H7 (cell line): ENCODE data around the gene EPHB6. TPM values are rescaled to one million over a fixed set of nuclear protein-coding genes. Genes with fewer than 3 reads are reported as not detected.

Source experiments
- DNase-seq: peaks from one replicate; pipeline ENCODE4 v3.0.0; 2012
- H3K27me3 ChIP-seq: 2 replicates; pipeline ENCODE4 v1.6.0; 2011; ENCODE audit warnings: mild to moderate bottlenecking, low read length; ENCODE audit not compliant: control insufficient read depth, insufficient read depth
- H3K36me3 ChIP-seq: replicated peaks from 2 replicates; pipeline ENCODE4 v1.5.1; 2011; ENCODE audit warnings: low read length; ENCODE audit not compliant: control insufficient read depth, insufficient read depth
- H3K4me3 ChIP-seq: 2 replicates; pipeline ENCODE4 v1.5.1; 2011; ENCODE audit warnings: low read depth, mild to moderate bottlenecking, control low read depth, low read length, moderate library complexity; ENCODE audit not compliant: insufficient read depth
- total RNA-seq: library from RNA; depleted of rRNA; stranded (reverse); fragments of >200 nt; shearing (Covaris generic); gene quantifications from 2 replicates; pipeline ENCODE4 v1.2.3, GENCODE V29; 2014

EPHB6 gene
- total RNA-seq, 1 experiment from 2014 or later = 8.8 TPM

DNA sequence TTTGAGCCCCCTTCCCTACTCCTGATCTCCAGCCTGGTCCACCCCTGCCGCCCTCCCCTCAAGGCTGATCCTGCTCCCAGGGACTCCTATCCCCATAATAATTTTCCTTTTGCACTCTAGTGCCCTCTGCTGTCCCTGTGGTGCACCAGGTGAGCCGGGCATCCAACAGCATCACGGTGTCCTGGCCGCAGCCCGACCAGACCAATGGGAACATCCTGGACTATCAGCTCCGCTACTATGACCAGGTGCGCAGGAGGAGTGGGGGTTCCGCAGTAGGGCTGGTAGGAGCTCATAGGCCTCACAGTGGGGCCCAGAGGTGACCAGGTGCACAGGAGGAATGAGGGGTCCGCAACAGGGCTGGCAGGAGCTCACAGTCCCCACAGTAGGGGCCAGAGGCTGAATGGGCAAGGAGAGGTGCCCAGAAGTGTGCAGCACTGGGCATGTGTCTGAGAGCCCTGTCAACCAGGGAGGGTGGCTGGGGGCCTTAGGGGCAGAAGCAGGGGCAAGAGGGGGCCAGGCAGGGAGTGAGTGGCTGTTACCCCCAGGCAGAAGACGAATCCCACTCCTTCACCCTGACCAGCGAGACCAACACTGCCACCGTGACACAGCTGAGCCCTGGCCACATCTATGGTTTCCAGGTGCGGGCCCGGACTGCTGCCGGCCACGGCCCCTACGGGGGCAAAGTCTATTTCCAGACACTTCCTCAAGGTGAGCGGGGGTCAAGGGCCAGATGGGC is 11.7 kb downstream of the EPHB6 start:
- Histone ChIP-seq H3K4me3 (no peak overlapping the region), H3K27me3 (no peaks in the 10 kb centered on the region), H3K36me3 (no peaks in the 10 kb centered on the region; the same call in 1 of the 2 replicates)
- peak; percentile 93 for DNase-seq

DNA sequence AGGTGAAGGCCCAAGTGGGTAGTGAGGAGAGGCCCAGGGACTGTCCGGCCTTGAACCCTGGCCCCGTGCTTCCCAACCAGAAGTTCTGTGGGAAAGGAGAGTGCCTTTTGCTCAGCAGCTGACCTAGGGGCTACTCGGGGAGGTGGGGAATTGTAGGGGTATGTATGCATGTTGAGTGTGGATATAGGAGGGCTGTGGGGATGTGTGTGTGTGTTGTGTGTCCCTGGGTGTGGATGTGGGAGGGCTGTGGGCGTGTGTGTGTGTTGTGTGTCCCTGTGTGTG is 12.2 kb downstream of the EPHB6 start:
- DNase-seq = no peak
- H3K27me3 ChIP-seq = no peaks in the 10 kb centered on the region
- H3K4me3 ChIP-seq = no peak overlapping the region
- H3K36me3 ChIP-seq = no peaks in the 10 kb centered on the region; the same call in 1 of the 2 replicates

DNA sequence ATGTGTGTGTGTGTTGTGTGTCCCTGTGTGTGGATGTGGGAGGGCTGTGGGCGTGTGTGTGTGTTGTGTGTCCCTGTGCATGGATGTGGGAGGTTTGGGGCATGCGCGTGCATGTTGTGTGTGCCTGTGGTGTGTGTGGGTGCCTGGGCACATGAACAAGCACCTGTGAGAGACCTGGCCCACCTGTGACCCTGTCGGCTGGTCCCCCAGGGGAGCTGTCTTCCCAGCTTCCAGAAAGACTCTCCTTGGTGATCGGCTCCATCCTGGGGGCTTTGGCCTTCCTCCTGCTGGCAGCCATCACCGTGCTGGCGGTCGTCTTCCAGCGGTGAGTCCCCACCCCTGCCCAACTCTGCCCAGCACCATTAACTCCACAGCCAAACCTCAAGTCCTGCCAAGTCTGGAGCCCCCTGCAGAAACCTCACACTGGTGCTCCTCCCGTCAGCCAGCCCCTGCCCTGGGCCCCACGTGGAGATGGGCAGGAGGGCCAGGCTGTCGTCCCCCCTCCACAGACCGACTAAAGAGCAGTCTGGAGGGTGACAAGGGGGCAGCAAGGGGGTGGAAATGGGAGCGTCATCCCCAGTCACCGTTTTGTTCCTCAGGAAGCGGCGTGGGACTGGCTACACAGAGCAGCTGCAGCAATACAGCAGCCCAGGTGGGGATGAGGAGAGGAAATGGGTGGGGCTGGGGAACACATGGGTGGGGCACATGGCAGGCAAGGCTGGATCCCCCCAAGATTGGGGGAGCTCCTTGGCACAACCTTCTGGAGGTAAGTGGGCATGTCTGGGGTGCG is 12.7 kb downstream of the EPHB6 start:
- no peaks in the 10 kb centered on the region for H3K27me3 ChIP-seq
- H3K4me3 ChIP-seq = no peak overlapping the region
- H3K36me3 ChIP-seq = no peaks in the 10 kb centered on the region; the same call in 1 of the 2 replicates
- DNase-seq = peak; percentile 35

DNA sequence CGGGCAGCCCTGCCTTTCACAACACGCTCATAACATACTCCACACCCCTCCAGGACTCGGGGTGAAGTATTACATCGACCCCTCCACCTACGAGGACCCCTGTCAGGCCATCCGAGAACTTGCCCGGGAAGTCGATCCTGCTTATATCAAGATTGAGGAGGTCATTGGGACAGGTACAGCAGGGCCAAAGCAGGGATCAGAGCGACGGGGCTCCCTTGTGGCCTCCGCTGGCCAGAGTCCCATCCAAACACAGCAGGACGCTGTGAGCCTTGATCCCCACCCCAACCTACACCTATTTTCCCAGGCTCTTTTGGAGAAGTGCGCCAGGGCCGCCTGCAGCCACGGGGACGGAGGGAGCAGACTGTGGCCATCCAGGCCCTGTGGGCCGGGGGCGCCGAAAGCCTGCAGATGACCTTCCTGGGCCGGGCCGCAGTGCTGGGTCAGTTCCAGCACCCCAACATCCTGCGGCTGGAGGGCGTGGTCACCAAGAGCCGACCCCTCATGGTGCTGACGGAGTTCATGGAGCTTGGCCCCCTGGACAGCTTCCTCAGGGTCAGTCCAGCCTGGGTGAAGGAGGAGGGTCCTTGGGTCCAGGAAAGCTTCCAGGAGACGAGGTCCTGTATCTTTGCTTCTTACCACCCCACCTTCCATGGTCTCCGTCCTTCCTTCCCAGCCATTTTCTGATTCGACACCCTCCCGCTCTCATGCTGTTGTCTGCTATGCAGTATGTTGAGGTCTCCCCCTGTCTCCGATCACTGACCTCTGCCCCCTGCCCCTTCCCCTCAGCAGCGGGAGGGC is 13.5 kb downstream of the EPHB6 start:
- Histone ChIP-seq H3K4me3 (no peak overlapping the region), H3K27me3 (no peaks in the 10 kb centered on the region), H3K36me3 (no peaks in the 10 kb centered on the region; the same call in 1 of the 2 replicates)
- peak; percentile 65 for DNase-seq

DNA sequence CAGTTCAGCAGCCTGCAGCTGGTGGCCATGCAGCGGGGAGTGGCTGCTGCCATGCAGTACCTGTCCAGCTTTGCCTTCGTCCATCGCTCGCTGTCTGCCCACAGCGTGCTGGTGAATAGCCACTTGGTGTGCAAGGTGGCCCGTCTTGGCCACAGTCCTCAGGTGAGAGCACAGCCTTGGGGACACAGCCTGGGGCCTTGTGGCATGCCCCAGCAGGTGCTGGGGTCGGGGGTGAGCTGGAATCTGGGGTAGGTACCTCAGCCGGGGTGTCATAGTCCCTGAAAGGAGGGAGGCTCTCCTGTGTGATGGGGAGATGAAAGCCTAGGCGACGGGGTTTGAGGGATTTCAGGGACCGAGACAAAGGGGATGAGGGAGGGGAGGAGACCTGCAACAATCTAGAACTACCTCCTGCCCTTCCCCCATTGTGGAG is 14.1 kb downstream of the EPHB6 start:
- H3K27me3 ChIP-seq = no peaks in the 10 kb centered on the region
- no peak for DNase-seq
- no peak overlapping the region for H3K4me3 ChIP-seq
- no peaks in the 10 kb centered on the region; the same call in 1 of the 2 replicates for H3K36me3 ChIP-seq

DNA sequence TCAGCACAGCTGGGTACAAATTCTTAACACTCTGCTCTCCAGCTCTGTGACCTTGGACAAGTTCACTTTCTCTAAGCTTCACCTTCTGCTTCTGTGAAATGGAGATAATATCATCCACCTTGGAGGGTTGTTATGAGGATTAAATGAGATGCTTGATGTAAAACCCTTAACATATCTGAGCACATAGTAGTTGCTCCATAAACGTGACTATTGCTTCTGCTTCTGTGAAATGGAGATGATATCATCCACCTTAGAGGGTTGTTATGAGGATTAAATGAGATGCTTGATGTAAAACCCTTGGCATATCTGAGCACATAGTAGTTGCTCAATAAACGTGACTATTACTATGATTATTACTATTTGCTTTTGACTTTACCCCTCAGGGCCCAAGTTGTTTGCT is 14.6 kb downstream of the EPHB6 start:
- Histone ChIP-seq H3K27me3 (no peaks in the 10 kb centered on the region), H3K4me3 (no peak overlapping the region), H3K36me3 (no peaks in the 10 kb centered on the region; the same call in 1 of the 2 replicates)
- DNase-seq = no peak

DNA sequence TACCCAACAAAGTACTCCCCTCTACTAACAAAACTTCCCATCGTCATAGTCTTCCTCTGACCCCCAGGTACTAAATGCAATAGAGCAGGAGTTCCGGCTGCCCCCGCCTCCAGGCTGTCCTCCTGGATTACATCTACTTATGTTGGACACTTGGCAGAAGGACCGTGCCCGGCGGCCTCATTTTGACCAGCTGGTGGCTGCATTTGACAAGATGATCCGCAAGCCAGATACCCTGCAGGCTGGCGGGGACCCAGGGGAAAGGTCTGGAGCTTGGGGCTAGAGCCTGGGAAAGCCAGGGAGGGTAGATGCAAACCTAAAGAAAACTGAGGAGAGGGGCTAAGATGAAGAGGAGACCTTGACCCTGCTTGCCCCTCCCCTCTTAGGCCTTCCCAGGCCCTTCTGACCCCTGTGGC is 15.3 kb downstream of the EPHB6 start:
- DNase-seq = no peak
- Histone ChIP-seq H3K36me3 (no peaks in the 10 kb centered on the region; the same call in 1 of the 2 replicates), H3K4me3 (no peak overlapping the region), H3K27me3 (no peaks in the 10 kb centered on the region)

DNA sequence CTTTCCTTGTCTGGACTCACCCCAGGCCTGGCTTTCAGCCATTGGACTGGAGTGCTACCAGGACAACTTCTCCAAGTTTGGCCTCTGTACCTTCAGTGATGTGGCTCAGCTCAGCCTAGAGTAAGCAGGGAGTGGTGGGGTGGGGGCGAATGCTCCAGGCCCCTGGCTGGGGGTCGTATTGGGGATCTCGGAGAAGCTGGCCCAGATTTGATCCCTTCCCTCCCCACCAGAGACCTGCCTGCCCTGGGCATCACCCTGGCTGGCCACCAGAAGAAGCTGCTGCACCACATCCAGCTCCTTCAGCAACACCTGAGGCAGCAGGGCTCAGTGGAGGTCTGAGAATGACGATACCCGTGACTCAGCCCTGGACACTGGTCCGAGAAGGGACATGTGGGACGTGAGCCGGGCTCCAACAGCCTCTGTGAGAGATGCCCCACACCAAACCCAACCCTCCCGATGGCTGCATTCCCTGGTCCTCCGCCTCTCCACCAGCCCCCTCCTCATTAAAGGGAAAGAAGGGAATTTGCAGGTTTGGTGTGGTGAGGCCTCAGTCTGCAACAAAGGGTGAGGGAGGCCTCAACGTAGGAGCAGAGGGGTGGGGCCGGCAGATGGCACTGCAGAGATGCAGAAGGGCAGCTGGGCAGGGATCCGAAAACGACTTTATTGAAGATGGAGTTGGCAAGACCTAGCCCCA is 15.8 kb downstream of the EPHB6 start:
- Histone ChIP-seq H3K36me3 (no peaks in the 10 kb centered on the region; the same call in 1 of the 2 replicates), H3K27me3 (no peaks in the 10 kb centered on the region), H3K4me3 (no peak overlapping the region)
- DNase-seq = no peak

DNA sequence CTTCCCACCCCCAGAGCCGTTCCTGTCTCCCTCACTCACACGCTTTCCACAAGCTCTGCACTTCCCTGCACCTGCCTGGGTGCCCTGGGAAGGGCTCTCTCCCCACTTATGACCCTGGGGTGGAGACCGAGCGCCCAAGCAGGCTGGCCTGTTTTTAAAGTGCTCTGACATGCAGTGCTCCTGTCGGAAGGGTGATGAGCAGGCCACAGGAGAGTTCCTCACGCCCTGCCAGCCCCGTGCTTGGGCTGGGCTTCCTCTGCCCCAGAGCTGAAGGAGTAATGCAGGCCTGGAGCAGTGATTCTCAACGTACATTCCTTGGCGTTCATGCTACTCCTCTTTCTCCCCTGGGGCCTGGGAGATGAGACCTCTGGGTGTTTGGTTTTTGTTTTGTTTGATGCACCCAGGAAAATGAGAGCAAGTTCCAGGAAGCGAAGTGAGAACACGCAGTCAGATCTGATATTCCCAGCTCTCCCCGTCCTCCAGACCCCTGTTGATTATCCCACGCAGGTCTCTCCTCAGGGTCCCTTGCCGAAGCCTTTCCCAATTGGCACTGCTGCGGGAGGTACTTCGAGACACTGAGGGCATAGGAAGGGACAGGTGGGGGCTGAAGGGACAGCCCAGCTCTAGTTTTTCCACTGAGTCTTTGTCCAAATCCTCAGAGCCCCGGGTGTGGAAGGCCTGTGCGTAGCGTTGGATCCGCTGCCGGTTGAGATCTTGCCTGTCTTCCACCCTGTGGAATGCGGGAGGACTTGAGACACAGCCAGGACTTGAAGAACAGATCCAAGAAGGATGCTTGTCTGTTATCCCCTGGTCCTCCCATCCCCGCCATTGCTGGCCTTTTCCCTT is 16.6 kb downstream of the EPHB6 start:
- Histone ChIP-seq H3K27me3 (no peaks in the 10 kb centered on the region), H3K36me3 (no peaks in the 10 kb centered on the region; the same call in 1 of the 2 replicates), H3K4me3 (no peak overlapping the region)
- DNase-seq = no peak

DNA sequence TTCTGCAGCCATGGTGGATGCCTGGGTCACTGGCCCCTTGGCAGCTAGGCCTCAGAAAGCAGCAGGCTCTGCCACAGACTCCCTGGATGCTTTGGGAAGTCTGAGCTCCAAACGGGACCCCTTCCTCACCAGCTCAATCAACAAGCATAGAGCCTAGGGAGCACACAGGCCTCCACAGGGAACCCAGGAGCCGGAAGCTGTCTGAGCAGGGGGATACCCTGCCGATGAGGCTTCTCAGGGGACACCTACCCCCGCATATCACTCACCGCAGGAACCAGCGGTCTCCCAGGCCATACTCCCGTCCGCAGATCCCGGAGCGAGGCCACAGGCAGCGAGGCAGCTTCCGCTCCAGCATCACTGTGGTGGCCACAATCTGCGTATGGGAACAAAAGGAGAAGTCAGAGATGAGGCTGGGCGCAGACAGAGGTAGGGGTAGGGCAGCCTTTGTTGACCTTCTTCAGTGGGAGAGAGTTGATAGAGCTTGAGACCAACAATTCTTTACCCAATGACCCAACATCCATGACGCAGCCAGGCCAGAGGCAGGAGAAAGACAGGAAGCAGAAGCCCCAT is 17.3 kb downstream of the EPHB6 start:
- H3K4me3 ChIP-seq = no peak overlapping the region
- H3K27me3 ChIP-seq = no peaks in the 10 kb centered on the region
- DNase-seq = no peak
- H3K36me3 ChIP-seq = no peaks in the 10 kb centered on the region; the same call in 1 of the 2 replicates

DNA sequence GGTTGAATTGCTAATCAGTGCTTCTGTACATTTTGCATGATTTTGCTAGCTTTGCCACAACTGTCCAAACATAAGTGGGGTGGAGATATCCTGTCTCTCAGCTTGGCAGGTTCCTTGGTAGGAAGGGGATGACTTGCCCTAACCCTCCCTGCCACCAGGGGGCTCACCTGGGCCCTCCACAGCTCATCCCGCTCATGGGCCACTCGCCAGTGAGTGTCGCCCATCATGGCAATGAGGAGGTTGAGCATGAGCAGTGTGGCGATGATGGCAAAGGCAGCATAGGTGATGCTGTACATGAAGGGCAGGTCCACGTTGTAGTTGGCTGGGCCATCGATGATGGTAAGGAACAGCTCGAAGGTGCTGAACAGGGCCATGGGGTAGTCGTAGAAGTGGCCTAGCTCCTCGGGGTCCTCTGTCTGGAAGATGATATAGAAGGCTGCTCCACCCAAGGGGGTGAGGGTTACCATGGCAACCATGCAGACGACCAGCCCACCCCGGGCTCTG is 18.5 kb downstream of the EPHB6 start:
- peak; percentile 86 for DNase-seq
- H3K27me3 ChIP-seq = no peaks in the 10 kb centered on the region
- no peak overlapping the region for H3K4me3 ChIP-seq
- H3K36me3 ChIP-seq = no peaks in the 10 kb centered on the region; the same call in 1 of the 2 replicates

DNA sequence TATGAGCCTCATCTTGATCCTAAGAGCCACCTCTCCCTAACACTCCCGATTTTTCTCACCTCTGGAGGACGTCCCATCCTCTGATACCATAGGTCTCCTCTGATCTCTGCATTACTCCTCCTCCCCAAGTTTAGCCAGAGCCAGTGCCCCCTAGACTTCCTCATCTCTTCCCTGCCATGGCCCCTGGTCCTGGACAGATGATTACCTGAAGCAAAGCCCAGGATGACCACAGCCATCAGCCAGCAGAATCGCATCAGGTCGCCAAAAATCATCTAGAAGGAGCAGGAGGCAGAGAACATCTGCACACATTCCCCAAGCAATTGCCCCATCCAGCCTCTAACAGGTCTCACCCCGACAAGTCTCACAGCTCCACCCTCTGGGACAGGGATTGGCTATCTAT is 19.0 kb downstream of the EPHB6 start:
- Histone ChIP-seq H3K27me3 (no peaks in the 10 kb centered on the region), H3K4me3 (no peak overlapping the region)
- no peak for DNase-seq

DNA sequence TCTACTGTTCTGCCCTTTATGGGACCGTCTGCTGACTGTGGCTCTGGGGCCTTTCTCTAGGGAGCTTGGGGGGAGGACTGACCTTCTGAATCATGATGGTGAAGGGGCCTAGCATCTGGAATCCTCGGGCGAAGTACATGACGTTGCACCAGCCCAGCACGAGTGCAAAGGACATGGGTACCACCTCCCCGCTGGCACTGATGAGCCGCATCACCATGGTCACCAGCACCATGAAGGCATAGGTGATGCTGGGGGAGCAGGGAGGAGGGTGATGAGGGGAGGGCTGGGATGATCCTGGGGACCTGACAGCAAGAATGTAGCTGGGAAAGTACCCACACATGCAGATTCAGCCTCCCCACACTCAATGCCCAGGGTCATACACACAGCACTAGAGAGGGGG is 19.5 kb downstream of the EPHB6 start:
- no peaks in the 10 kb centered on the region for H3K27me3 ChIP-seq
- no peak overlapping the region for H3K4me3 ChIP-seq

More for the DNA sequence above, 19.0 kb downstream of the EPHB6 start:
- no peaks in the 10 kb centered on the region; the same call in 1 of the 2 replicates for H3K36me3 ChIP-seq

More for the DNA sequence above, 19.5 kb downstream of the EPHB6 start:
- no peak for DNase-seq
- no peaks in the 10 kb centered on the region; the same call in 1 of the 2 replicates for H3K36me3 ChIP-seq
